ENCODE measurements around the gene ATRIP.

GRCh38 chr3:48413611-48414010, 32.9 kb upstream of the ATRIP start:
- TF ChIP-seq POLR2A (IDR thresholded peaks at IDR 0.05; ENCODE audit: low read length): no peak
- TF ChIP-seq CTCF (IDR thresholded peaks at IDR 0.05): no peak
- no peak for TF ChIP-seq SMC3 (IDR thresholded peaks at IDR 0.05)
- TF ChIP-seq CBX2 (IDR thresholded peaks at IDR 0.05; ENCODE audit: borderline replicate concordance, low read depth): no peak
- TF ChIP-seq, protein P1, sequence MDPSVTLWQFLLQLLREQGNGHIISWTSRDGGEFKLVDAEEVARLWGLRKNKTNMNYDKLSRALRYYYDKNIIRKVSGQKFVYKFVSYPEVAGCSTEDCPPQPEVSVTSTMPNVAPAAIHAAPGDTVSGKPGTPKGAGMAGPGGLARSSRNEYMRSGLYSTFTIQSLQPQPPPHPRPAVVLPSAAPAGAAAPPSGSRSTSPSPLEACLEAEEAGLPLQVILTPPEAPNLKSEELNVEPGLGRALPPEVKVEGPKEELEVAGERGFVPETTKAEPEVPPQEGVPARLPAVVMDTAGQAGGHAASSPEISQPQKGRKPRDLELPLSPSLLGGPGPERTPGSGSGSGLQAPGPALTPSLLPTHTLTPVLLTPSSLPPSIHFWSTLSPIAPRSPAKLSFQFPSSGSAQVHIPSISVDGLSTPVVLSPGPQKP (IDR thresholded peaks at IDR 0.05; ENCODE audit: low read depth, low read length): no peak
- TF ChIP-seq MYC (IDR thresholded peaks at IDR 0.05; ENCODE audit: borderline replicate concordance, low read length): no peak
- no peak for TF ChIP-seq RFX5 (IDR thresholded peaks at IDR 0.05)
- TF ChIP-seq JUN (IDR thresholded peaks at IDR 0.05): no peak
- TF ChIP-seq ZFP36 (IDR thresholded peaks at IDR 0.05; ENCODE audit: borderline replicate concordance, partially characterized antibody): no peak
- TF ChIP-seq HDAC2 (IDR thresholded peaks at IDR 0.05): no peak
- no peak for TF ChIP-seq HOXA7 (CRISPR knock-in tag; IDR thresholded peaks at IDR 0.05)
- TF ChIP-seq, protein P2, sequence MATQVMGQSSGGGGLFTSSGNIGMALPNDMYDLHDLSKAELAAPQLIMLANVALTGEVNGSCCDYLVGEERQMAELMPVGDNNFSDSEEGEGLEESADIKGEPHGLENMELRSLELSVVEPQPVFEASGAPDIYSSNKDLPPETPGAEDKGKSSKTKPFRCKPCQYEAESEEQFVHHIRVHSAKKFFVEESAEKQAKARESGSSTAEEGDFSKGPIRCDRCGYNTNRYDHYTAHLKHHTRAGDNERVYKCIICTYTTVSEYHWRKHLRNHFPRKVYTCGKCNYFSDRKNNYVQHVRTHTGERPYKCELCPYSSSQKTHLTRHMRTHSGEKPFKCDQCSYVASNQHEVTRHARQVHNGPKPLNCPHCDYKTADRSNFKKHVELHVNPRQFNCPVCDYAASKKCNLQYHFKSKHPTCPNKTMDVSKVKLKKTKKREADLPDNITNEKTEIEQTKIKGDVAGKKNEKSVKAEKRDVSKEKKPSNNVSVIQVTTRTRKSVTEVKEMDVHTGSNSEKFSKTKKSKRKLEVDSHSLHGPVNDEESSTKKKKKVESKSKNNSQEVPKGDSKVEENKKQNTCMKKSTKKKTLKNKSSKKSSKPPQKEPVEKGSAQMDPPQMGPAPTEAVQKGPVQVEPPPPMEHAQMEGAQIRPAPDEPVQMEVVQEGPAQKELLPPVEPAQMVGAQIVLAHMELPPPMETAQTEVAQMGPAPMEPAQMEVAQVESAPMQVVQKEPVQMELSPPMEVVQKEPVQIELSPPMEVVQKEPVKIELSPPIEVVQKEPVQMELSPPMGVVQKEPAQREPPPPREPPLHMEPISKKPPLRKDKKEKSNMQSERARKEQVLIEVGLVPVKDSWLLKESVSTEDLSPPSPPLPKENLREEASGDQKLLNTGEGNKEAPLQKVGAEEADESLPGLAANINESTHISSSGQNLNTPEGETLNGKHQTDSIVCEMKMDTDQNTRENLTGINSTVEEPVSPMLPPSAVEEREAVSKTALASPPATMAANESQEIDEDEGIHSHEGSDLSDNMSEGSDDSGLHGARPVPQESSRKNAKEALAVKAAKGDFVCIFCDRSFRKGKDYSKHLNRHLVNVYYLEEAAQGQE (IDR thresholded peaks at IDR 0.05): no peak

Data from A549 (cell line).